Activated effector memory CD4-positive, alpha-beta T cell treated with Interleukin-2 at 50 U/mL for 16 hours (primary cell): ENCODE measurements around the gene SMIM10.
"Not testable (repeated sequence)": the region's sequence is repeated elsewhere in the genome, so short reads cannot be mapped to it uniquely, and the experiment has no call there.

ENCODE experiments used
- DNase-seq: peaks from one replicate; pipeline ENCODE4 v3.0.0-alpha.2; 2020

Gene SMIM10

GRCh38 chrX:134990801-134991481 is at the start of gene SMIM10:
SMIM10 (plus strand) TSS chrX:134990991; CDS start chrX:134991096, 105 bp downstream.
- DNase-seq = no peak

- DNase-seq = not testable (repeated sequence)
Observed at GRCh38 chrX:134946364-134946763, 44.4 kb upstream of the SMIM10 start.

GRCh38 chrX:134948333-134949241 is 42.2 kb upstream of the SMIM10 start:
- no peak for DNase-seq

- DNase-seq = no peak
Observed at GRCh38 chrX:134949271-134949670, 41.5 kb upstream of the SMIM10 start.

- DNase-seq = no peak
Observed at GRCh38 chrX:134957836-134958235, 33.0 kb upstream of the SMIM10 start.

GRCh38 chrX:134960366-134960765 is 30.4 kb upstream of the SMIM10 start:
- not testable (repeated sequence) for DNase-seq

GRCh38 chrX:134963041-134963440 is 27.8 kb upstream of the SMIM10 start:
- DNase-seq = no peak

GRCh38 chrX:134969726-134970125 is 21.1 kb upstream of the SMIM10 start:
- no peak for DNase-seq

GRCh38 chrX:134971926-134972325 is 18.9 kb upstream of the SMIM10 start:
- DNase-seq = no peak

GRCh38 chrX:134975516-134975915 is 15.3 kb upstream of the SMIM10 start:
- DNase-seq = no peak

GRCh38 chrX:134981910-134982309 is 8.9 kb upstream of the SMIM10 start:
- no peak for DNase-seq

- no peak for DNase-seq
Observed at GRCh38 chrX:134982748-134983147, 8.0 kb upstream of the SMIM10 start.

GRCh38 chrX:134985479-134985878 is 5.3 kb upstream of the SMIM10 start:
- DNase-seq = no peak

- DNase-seq = no peak
Observed at GRCh38 chrX:134990475-134990800, 353 bp upstream of the SMIM10 start.

GRCh38 chrX:134997646-134998045 is 6.9 kb downstream of the SMIM10 start:
- DNase-seq = no peak

- DNase-seq = no peak
Observed at GRCh38 chrX:134998246-134998645, 7.5 kb downstream of the SMIM10 start.

- no peak for DNase-seq
Observed at GRCh38 chrX:134999469-134999868, 8.7 kb downstream of the SMIM10 start.

- DNase-seq = no peak
Observed at GRCh38 chrX:135000516-135000915, 9.7 kb downstream of the SMIM10 start.

- peak; percentile 81 for DNase-seq
Observed at GRCh38 chrX:135003876-135004623, 13.3 kb downstream of the SMIM10 start.

GRCh38 chrX:135006187-135006586 is 15.4 kb downstream of the SMIM10 start:
- no peak for DNase-seq

- no peak for DNase-seq
Observed at GRCh38 chrX:135009057-135009610, 18.3 kb downstream of the SMIM10 start.

GRCh38 chrX:135009838-135010237 is 19.0 kb downstream of the SMIM10 start:
- no peak for DNase-seq

- no peak for DNase-seq
Observed at GRCh38 chrX:135010921-135011320, 20.1 kb downstream of the SMIM10 start.
